HG02588 (cell line): ENCODE measurements around the gene KLHL10.

Experiments used
- ATAC-seq: cut with Tn5 transposase; IDR thresholded peaks from one replicate; pipeline ENCODE4 v1.9.1; 2021; ENCODE audit warnings: mild to moderate bottlenecking, moderate library complexity; ENCODE audit not compliant: unreplicated experiment

KLHL10 gene

DNA sequence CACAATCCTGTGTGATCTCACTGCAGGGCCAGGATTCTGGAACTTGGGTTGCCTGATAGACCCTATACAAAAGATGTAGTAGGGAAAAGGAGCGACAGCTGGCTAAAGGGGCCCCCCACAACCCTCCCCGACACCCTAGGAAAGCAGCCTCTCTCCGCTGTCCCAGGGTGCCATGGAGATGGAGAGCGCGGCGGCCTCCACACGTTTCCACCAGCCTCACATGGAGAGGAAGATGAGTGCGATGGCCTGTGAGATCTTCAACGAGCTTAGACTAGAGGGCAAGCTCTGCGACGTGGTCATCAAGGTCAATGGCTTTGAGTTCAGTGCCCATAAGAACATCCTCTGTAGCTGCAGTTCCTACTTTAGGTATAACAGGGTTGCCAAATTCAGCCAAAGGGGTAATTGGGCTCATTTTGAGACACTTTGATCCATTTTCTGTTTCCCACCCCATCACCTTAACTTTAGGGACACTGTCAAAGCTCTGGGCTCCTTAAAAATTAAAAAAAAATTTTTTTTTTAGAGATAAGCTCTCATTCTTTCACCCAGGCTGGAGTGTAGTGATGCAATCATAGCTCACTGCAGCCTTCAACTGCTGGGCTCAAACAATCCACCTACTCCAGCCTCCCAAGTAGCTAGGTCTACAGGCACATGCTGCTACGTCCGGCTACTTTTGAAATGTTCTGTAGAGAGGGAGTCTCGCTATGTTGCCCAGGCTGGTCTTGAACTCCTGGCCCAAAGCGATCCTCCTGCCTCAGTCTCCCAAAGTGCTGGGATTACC is at the start of gene KLHL10:
TSS of gene KLHL10 (plus strand) at position 65 of the 778 bp plus-strand sequence. CDS start at position 173, 108 bp downstream.
- ATAC-seq = no peak

- no peak for ATAC-seq
Observed at GRCh38 chr17:41792845-41793783, 44.5 kb upstream of the KLHL10 start.

- no peak for ATAC-seq
Observed at GRCh38 chr17:41793784-41794539, 43.7 kb upstream of the KLHL10 start.

DNA sequence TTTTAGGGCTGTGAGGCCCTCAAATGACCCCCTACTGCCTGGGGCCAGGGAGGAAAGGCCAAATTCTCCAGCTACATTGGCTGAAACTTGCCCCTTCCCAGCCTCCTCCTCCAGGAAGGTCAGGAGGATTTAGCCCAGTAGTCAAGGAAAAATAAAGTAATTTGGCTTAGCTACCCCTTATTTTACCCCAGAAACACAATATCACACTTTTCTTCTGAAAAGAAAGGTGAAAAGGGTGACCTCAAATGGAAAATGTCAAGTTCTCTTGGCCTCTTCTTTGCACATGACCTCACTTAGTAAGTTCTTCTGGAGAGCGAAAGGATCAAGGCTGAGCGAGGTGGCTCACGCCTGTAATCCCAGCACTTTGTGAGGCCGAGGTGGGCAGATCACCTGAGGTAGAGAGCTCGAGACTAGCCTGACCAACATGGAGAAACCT is 43.1 kb upstream of the KLHL10 start:
- no peak for ATAC-seq

DNA sequence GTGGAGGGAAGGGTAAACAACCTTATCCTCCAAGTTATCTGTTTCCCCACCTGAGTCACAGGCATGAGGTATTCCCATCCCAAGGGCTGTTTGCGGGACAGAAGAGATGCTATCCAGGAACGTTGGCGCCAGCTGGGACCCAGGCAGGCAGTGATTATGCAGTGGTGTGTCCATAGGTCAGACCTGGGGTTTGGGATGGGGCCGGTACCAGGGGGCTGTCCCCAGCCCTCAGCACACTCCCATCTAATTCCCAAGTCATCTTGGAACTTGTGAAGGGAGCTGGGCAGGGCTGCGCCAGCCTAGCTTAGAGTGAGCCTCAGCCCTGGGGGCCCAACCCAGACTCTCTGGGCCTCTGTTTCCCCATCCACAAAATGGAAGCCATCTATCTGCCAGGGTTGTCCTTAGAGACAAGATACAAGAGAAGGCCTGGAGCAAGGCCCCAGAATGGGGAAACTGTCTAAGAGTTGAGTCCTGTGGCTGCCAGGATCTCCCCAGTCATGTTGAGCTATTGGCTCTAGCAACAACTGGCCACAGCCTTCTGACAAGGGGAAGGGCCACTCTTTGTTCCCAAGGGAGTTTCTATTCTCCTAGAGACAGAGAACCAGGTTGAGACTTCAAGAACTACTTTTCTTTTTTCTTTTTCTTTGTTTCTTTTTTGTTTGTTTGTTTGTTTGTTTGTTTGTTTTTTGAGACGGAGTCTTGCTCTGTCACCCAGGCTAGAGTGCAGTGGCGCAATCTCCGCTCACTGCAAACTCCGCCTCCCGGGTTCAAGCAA is 41.3 kb upstream of the KLHL10 start:
- no peak for ATAC-seq

GRCh38 chr17:41797377-41797776 is 40.2 kb upstream of the KLHL10 start:
- no peak for ATAC-seq

- ATAC-seq = no peak
Observed at GRCh38 chr17:41799366-41799765, 38.3 kb upstream of the KLHL10 start.

DNA sequence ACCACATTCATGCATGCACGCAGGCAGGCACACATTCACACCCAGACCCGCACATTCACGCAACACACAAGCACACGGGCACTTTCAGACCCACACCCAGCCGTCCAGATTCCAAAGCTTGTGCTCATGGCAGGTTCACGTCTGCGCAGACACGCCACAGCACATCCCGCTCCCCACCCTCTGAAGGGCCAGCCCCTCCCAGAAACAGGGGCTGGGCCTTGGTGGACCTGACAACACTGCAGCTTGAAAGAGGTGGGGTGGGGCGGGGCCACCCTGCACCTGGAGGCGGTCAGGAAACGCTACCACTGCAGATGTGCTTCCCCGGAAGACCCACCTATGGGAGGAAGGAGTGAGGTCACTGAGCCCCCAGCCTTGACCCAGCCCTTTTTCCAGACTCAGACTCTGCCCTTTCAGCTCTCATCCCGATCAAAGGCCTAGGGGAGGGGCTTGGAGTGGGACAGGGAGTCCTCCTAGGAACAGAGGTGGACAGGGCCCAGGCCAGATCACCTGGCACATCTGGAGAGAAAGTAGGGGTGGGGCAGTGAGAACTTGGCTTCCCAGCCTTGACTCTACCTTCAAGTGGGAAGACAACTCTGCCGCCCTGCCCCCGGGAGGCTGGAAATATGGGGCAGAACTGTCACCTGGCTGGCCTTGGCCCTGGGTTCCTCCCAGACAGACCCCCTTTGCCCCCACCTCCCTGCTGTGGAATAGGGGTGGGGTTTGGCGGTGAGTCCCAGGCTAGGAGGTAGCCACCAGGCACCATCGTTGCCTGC is 36.8 kb upstream of the KLHL10 start:
- ATAC-seq = no peak

GRCh38 chr17:41801374-41802271 is 36.0 kb upstream of the KLHL10 start:
- no peak for ATAC-seq

- ATAC-seq = no peak
Observed at GRCh38 chr17:41803049-41804020, 34.3 kb upstream of the KLHL10 start.

- no peak for ATAC-seq
Observed at GRCh38 chr17:41806685-41807445, 30.8 kb upstream of the KLHL10 start.

GRCh38 chr17:41810659-41811548 is 26.7 kb upstream of the KLHL10 start:
- ATAC-seq = no peak

DNA sequence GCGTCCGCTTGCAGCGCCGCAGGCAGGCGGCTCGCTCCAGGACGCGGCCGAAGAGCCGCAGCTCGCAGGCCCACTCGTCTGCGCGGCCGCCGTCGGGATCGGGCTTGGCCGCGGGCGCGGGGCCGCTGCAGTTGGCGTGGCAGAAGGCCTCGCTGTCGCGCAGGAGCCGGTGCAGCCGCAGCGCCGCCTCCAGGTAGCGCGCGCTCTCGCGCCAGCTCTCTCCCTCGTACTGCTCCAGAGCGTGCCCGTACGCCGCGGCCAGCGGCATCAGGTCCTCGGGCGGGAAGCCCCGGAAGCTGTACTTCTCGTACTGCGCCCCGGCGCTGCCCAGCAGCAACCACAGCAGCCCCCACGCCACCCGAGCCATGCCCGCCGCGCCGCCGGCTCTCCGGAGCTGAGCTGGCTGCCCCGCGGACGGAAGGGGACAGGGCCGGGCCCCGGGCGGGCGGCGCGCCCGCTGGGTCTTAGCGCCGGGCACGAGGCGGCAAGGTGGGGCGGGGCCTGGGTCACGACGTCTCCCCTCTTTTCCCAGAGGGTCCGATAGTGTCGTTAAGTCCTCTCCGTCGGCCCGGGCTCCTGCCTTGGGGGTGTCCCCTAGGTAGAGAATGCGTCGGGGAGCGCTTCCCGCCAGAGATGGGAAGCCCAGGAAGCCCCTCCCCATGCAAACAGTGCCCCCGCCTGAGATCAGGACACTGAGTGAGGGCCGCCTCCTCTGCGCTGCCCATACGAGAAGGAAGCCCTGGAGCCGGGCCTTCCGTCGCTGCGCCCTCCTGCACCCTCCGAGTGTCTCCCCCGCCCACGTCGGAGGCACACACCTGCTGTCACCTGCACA is 25.9 kb upstream of the KLHL10 start, which contains the start of gene P3H4:
TSS of gene P3H4 (minus strand) at position 401 of the 832 bp plus-strand sequence. CDS start at position 367, 34 bp downstream.
- peak; percentile 58 for ATAC-seq

DNA sequence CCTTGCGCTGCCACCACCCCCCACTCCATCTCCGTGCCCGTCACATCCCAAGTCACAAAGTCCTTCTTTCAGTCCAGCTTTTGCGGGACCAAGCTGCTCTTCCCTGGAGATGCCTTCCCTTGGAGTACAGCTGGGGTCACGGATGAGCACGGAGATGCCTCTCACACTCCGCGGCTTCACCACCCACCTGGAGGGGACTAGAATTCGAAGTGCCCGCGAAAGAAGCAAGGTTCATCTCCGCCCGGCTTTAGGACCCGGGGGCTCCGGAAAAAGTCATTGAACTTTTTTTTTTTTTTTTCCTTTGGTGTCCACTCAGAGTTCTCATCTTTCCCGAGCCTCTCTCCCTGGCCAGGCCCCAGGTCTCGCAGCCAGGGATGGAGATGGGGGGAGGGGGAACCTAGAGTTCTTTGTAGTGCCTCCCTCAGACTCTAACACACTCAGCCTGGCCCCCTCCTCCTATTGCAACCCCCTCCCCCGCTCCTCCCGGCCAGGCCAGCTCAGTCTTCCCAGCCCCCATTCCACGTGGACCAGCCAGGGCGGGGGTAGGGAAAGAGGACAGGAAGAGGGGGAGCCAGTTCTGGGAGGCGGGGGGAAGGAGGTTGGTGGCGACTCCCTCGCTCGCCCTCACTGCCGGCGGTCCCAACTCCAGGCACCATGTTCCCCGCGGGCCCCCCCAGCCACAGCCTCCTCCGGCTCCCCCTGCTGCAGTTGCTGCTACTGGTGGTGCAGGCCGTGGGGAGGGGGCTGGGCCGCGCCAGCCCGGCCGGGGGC is 25.1 kb upstream of the KLHL10 start, which contains the start of gene FKBP10:
TSS of gene FKBP10 (plus strand) at position 624 of the 771 bp plus-strand sequence. CDS start at position 655, 31 bp downstream.
- ATAC-seq = no peak
